ENCODE results near the gene EIF2A.
"Not testable (repeated sequence)": the region's sequence is repeated elsewhere in the genome, so short reads cannot be mapped to it uniquely, and the experiment has no call there.

Gene EIF2A

GRCh38 chr3:150543531-150543930 is 3.1 kb upstream of the EIF2A start:
- DNase-seq (ENCODE audit: low read depth in 2 of 2): no peak

DNA sequence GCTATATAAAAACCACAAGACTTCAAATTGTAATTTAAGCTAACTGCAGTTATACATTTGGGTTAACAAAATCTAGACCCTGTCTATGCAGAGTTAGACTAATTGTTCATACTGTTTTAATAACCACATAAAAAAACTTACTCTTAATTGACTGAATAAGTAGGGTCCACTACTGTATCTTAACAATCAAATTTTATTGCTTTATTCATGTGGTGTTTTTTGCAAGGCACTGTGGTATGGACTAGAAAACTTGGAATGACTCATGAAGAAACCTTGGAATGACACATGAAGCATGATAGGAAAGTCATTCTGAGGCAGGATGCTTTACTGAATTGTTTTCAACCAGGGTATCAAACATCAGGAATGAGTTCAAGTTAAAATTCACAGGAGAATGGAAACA is 2.5 kb upstream of the EIF2A start:
- DNase-seq (ENCODE audit: low read depth in 2 of 2): no peak

- no peak for DNase-seq (ENCODE audit: low read depth in 2 of 2)
Observed at GRCh38 chr3:150544726-150545125, 1.9 kb upstream of the EIF2A start.

DNA sequence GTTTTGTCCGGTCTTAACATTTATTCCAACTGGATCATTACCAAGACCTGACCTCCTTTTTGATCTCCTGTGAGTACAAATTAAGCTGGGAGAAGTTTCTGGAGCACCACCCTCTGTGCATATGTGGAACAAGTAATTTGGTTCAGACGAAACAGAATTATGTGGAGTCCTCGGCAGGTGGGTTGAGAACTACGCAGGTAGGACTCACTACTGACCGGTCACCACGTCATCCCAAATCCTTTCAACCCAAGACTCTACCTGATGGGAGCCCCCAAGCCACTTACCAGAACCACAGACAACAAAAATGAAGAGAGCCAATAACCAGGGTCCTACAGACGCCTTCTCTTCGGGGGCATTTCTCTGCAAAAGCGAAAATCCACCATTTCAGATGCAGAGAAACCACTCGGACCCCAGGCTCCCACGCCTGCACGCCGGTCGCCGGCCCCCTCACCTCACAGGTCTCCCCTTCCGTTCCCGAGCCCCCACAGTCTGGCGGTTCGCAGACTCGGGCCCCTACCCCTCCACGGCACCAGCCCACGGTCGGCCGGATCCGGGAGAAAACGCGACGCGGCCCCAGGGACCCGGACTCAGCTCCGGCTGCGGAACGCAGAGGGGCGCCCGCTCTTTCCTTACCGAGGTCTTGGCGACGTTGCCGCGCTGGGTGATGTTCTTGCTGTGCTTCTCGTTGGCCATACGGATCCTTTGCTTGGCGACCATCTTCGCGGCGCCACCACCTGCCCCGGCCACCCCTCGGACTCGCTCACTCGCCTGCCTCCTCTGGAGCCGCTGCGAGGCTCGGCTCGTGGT is 965 bp upstream of the EIF2A start:
- DNase-seq (ENCODE audit: low read depth in 2 of 2): peak in 1 of 2 donors; percentile 20

- no peak for DNase-seq (ENCODE audit: low read depth in 2 of 2)
Observed at GRCh38 chr3:150547045-150547741, 606 bp downstream of the EIF2A start.

DNA sequence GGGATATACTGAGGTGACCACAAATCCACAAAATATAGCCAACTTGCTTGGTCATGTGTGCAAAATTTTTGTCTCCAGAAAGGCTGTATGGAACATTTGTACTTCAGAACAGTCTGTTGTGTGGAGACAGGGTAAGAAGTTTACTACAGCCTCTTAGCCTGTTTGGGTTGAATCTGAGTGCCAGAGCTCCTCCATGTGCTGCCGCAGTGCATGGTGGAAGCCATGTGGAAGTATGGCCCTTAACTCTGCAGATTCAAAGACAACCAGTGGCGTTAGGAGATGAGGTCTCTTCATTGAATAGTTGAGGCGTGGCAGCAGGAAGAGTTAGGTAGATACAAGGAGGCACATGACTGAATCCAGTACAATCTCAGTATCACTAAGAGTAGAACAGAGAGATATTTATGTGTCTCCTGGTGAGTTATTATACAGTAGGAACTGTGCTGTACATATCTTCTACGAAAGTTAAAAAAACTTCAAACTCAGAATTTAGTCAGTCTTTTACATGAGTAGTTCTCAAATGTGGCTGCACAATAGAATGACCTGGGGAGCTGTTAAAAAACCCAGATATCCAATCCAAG is 9.4 kb downstream of the EIF2A start:
- DNase-seq (ENCODE audit: low read depth in 2 of 2): no peak

GRCh38 chr3:150556792-150557191 is 10.2 kb downstream of the EIF2A start:
- DNase-seq (ENCODE audit: low read depth in 2 of 2): no peak

GRCh38 chr3:150557725-150558124 is 11.1 kb downstream of the EIF2A start:
- DNase-seq (ENCODE audit: low read depth in 2 of 2): no peak

DNA sequence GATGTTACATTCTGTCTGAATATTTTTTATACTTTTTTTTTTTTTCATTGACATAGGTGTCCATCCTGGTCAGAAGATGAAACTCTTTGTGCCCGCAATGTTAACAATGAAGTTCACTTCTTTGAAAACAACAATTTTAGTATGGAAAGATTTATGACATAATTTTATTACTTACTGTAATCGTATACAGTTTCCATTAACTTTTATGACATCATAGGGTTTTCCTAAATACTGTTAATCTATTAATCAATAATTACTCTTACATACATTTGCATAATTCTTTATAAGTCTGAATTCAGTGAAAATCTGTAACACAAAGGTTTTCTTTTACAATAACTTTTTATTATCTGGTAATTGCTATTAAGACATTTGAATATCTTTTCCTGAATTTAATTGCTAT is 17.7 kb downstream of the EIF2A start:
- DNase-seq (ENCODE audit: low read depth in 2 of 2): no peak

GRCh38 chr3:150567328-150567727 is 20.7 kb downstream of the EIF2A start:
- no peak for DNase-seq (ENCODE audit: low read depth in 2 of 2)

- DNase-seq (ENCODE audit: low read depth in 2 of 2): no peak
Observed at GRCh38 chr3:150577855-150578254, 31.3 kb downstream of the EIF2A start.

DNA sequence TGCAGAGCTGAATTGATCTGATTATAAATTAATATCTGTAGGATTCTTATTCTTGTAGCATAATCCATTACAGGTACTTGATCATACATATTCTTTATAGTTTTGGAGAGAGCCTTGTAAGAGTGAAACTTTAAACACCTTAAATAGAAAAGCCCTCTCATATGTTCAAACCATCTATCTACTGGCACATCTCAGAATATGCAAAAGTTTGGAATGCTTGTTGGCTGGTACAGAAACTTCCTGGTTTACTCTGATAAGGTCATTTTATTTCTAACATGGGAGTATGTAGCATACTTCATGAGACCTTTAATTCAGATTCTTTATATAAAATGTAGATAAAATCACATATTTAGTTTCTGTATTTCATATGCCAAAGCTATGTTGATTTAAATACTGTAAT is 34.6 kb downstream of the EIF2A start:
- DNase-seq (ENCODE audit: low read depth in 2 of 2): no peak

DNA sequence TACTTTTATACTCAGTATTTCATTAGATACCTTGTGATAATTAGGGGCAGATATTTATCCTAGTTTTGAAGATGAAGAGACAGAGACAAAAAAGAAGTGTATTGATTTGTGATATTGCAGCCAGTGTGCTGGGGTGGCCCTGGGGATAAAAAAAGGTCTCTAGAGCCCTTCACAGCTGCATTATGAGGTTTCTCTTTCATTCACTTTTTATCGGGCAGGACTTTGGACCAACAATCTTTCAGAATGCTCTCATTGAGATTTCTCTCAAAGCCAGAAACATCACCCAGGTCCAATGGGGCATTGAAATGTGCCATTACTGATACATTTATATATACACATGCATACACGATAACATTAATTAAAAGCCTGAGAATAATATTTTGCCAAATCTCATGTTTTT is 36.0 kb downstream of the EIF2A start:
- DNase-seq (ENCODE audit: low read depth in 2 of 2): no peak

DNA sequence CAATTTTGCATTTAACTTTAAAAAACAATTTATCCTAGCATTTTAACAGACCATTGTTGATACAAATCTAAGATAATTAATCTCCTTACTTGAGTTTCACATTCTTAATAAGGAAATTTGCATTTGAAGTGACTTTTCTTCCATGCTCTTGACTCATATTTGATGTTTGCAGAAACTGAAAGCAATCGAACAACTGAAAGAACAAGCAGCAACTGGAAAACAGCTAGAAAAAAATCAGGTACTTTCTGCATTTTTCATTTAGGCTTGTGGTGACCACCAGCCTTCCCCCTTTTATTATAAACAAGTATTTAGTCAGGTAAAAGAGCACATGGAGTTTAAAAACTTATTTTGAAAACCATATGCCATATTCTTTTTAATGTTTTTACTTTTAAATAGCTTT is 36.4 kb downstream of the EIF2A start:
- DNase-seq (ENCODE audit: low read depth in 2 of 2): no peak

- DNase-seq (ENCODE audit: low read depth in 2 of 2): no peak
Observed at GRCh38 chr3:150588027-150588830, 41.6 kb downstream of the EIF2A start.

- DNase-seq (ENCODE audit: low read depth in 2 of 2): no peak
Observed at GRCh38 chr3:150589759-150590158, 43.2 kb downstream of the EIF2A start.

- no peak for DNase-seq (ENCODE audit: low read depth in 2 of 2)
Observed at GRCh38 chr3:150594150-150594549, 47.6 kb downstream of the EIF2A start.

DNA sequence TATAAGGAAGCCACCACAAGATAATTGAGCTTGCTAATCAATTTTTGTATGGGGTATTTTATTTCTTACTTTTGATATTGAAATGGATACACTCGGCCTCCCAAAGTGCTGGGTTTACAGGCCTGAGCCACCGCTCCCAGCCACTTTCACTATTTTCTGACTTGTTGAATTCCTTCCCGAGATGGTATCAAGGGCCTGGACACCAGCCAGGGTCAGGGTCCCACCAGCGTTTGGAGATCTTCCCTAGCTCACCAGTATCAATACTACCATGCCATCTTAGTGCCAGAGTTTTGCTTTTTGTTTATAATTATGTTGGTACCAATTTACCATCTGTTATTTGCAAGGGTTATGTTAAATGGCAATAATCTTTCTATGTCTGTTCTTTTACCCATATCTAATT is 51.1 kb downstream of the EIF2A start:
- DNase-seq (ENCODE audit: low read depth in 2 of 2): no peak

- no peak for DNase-seq (ENCODE audit: low read depth in 2 of 2)
Observed at GRCh38 chr3:150599611-150600297, 53.2 kb downstream of the EIF2A start.

DNA sequence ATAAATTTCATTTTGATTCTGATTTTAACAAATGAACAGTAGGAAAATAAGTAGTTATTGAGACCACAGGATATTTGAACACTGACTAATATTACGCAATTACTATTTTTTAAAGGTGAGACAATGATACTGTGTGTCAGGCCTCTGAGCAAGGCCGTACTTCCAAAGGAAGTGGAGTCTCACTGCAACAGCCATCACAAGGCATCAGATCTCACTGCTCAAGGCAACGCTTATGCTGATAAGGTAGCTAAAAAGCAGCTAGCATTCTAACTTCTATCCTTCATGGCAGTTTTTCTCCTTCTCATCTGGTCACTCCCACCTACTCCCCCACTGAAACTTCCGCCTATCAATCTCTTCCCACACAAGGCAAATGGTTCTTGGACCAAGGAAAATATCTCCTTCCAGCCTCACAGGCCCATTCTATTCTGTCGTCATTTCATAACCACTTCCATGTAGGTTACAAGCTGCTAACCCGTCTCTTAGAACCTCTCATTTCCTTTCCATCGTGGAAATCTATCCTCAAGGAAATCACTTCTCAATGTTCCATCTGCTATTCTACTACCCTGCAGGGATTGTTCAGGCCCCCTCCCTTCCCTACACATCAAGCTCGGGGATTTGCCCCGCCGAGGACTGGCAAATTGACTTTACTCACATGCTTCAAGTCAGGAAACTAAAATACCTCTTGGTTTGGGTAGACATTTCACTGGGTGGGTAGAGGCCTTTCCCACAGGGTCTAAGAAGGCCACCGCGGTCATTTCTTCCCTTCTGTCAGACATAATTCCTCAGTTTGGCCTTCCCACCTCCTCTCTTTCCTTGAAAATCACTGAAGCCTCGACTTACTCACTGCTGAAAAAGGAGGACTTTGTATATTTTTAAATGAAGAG is 54.3 kb downstream of the EIF2A start:
- DNase-seq (ENCODE audit: low read depth in 2 of 2): not testable (repeated sequence)

All from activated CD8-positive, alpha-beta memory T cell treated with anti-CD3 and anti-CD28 coated beads for 4 hours (primary cell).